ENCODE results near the gene ISY1. TPM values are rescaled to one million over a fixed set of nuclear protein-coding genes. Genes with fewer than 3 reads are reported as not detected.

The ISY1 gene
- total RNA-seq, 4 donors from 2014 or later: 15.8 to 23.0 (median 19.3) TPM

- no peak for TF ChIP-seq CTCF (IDR thresholded peaks at IDR 0.05; ENCODE audit: low read depth)
These were observed 19.6 kb upstream of the ISY1 start for GRCh38 chr3:129180461-129180860.

- TF ChIP-seq CTCF (IDR thresholded peaks at IDR 0.05; ENCODE audit: low read depth): no peak
These were observed 15.2 kb upstream of the ISY1 start for GRCh38 chr3:129176051-129176450.

GRCh38 chr3:129173725-129174124, 12.9 kb upstream of the ISY1 start:
- TF ChIP-seq CTCF (IDR thresholded peaks at IDR 0.05; ENCODE audit: low read depth): no peak

GRCh38 chr3:129173206-129173605, 12.3 kb upstream of the ISY1 start:
- no peak for TF ChIP-seq CTCF (IDR thresholded peaks at IDR 0.05; ENCODE audit: low read depth)

- no peak for TF ChIP-seq CTCF (IDR thresholded peaks at IDR 0.05; ENCODE audit: low read depth)
These were observed 5.9 kb upstream of the ISY1 start for GRCh38 chr3:129166579-129167332.

- no peak for TF ChIP-seq CTCF (IDR thresholded peaks at IDR 0.05; ENCODE audit: low read depth)
These were observed 3.6 kb upstream of the ISY1 start for GRCh38 chr3:129164500-129164899.

- TF ChIP-seq CTCF (IDR thresholded peaks at IDR 0.05; ENCODE audit: low read depth): no peak
These were observed 2.1 kb upstream of the ISY1 start for GRCh38 chr3:129162729-129163579.

All from subcutaneous adipose tissue (tissue), 4 donors.